GOT3 (cell line): ENCODE measurements around the gene TRIM34.
A peak's percentile ranks its signal among the peaks of the same experiment; 100 is the strongest.
"Not testable (repeated sequence)": the region's sequence is repeated elsewhere in the genome, so short reads cannot be mapped to it uniquely, and the experiment has no call there.

Experiments
- DNase-seq: peaks from one replicate; lab custom pipeline; 2025; ENCODE audit warnings: mixed read lengths; lab: John Stamatoyannopoulos, UW

TRIM34 gene

DNA sequence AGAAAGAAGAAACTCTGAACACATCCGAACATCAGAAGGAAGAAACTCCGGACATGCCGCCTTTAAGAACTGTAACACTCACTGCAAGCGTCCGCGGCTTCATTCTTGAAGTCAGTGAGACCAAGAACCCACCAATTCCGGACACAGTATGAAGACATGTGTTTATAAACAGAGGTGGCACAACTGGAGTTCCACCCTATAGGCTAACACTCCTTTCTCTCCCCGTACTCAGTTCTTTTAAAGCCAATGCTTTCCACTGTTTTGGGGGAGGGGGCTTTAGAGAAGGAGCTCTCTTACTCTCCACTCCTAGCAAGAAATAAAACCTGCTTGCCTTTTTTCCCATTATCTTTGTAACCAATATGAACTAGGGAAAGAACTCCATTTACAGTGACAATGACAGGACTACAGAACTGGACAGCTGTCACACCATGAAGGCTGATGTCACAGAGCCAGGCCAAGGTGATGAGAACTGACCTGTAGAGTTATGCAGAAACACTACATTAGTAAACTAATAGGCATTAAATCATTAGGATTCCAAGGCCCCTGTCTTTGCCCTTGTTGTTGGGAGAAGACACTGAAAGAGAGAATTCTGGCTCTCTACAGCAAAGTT, 59.3 kb downstream of the TRIM34 start:
- DNase-seq: no peak

- peak; percentile 46 for DNase-seq
Observed at GRCh38 chr11:5684646-5685362, 60.0 kb downstream of the TRIM34 start, which contains the start of gene TRIM5. Gene TRIM5, minus strand, starts transcription at chr11:5685074. Its CDS starts 4,897 bp downstream, at chr11:5680177.

GRCh38 chr11:5686426-5686825, 61.6 kb downstream of the TRIM34 start:
- no peak for DNase-seq

DNA sequence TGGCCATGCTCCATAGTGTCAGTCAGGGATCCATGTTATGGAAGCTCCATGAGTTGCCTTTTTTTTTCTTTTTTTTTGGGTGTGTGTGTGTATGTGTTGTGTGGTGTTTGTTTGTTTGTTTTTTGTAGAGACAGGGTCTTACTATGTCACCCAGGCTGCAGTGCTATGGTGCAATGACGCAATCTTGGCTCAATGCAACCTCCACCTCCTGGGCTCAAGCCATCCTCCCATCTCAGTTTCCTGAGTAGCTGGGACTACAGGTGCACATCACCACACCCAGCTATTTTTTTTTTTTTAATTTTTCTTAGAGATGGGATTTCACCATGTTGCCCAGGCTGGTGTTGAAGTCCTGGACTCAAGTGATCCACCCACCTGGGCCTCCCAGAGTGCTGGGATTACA, 63.7 kb downstream of the TRIM34 start:
- DNase-seq: no peak

GRCh38 chr11:5689551-5689983, 64.8 kb downstream of the TRIM34 start, which contains the start of gene TRIM22:
Gene TRIM22, plus strand, starts transcription at chr11:5689790. Its CDS starts 6,443 bp downstream, at chr11:5696233.
- no peak for DNase-seq

DNA sequence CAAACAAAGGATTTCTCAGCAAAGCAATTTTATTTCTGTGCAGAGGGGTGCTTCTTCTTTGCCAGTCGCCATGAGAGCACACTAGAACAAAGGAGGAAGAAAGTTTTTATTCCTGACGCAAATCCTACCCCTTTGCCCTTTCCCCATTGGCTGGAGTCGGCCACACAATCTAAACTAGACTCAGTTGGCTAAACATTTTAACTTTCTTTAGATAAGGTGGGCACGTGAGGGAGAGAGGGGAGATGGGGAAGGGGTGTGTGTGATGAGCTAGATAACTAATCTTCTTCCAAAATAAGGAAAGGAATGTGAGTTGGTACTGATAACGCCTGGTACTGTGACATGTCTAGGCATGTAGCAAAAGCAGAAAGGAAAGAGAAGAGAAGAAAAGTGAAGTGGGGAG, 65.4 kb downstream of the TRIM34 start:
- DNase-seq: no peak

- DNase-seq: no peak
Observed at GRCh38 chr11:5690736-5691135, 65.9 kb downstream of the TRIM34 start.

GRCh38 chr11:5691238-5691963, 66.6 kb downstream of the TRIM34 start:
- DNase-seq: not testable (repeated sequence)

- no peak for DNase-seq
Observed at GRCh38 chr11:5691964-5692361, 67.2 kb downstream of the TRIM34 start.
